22Rv1 (cell line): ENCODE results near the gene CCL23.
"Not testable (repeated sequence)": the region's sequence is repeated elsewhere in the genome, so short reads cannot be mapped to it uniquely, and the experiment has no call there.

Experiments
- H3K27ac ChIP-seq: fragments of 450-650 bp; 2 replicates; pipeline ENCODE4 v1.5.1; 2017
- CTCF ChIP-seq: fragments of 450-650 bp; IDR thresholded peaks from 2 replicates; pipeline ENCODE4 v1.5.1; 2017; ENCODE audit warnings: mild to moderate bottlenecking
- ZFX ChIP-seq: fragments of 450-650 bp; IDR thresholded peaks from 2 replicates; pipeline ENCODE4 v1.6.1; 2017; ENCODE audit warnings: antibody characterized with exemption, borderline replicate concordance

CCL23 gene

GRCh38 chr17:36004594-36005108, 13.1 kb downstream of the CCL23 start:
- TF ChIP-seq ZFX (no peak), CTCF (no peak)
- H3K27ac ChIP-seq: no peak overlapping the region

GRCh38 chr17:36002631-36003030, 15.1 kb downstream of the CCL23 start:
- H3K27ac ChIP-seq: no peak overlapping the region
- TF ChIP-seq ZFX (no peak), CTCF (no peak)

- no peak for TF ChIP-seq CTCF
- TF ChIP-seq ZFX: no peak
Observed at GRCh38 chr17:36001862-36002603, 15.7 kb downstream of the CCL23 start.

GRCh38 chr17:36001110-36001771, 16.5 kb downstream of the CCL23 start, which contains the start of gene CCL15:
Gene CCL15, minus strand, starts transcription at chr17:36001553. Its CDS starts 61 bp downstream, at chr17:36001492.
- TF ChIP-seq CTCF (no peak), ZFX (no peak)
- no peak within 1 kb of the TSS for H3K27ac ChIP-seq

More at GRCh38 chr17:36001862-36002603, 15.7 kb downstream of the CCL23 start:
- H3K27ac ChIP-seq: no peak overlapping the region

- no peak overlapping the region for H3K27ac ChIP-seq
- TF ChIP-seq ZFX (no peak), CTCF (no peak)
Observed at GRCh38 chr17:36000732-36001109, 17.1 kb downstream of the CCL23 start.

GRCh38 chr17:35998756-35999155, 19.0 kb downstream of the CCL23 start:
- TF ChIP-seq CTCF (no peak), ZFX (no peak)
- no peak overlapping the region for H3K27ac ChIP-seq

- TF ChIP-seq CTCF (no peak), ZFX (no peak)
- H3K27ac ChIP-seq: no peak overlapping the region
Observed at GRCh38 chr17:35998018-35998545, 19.7 kb downstream of the CCL23 start.

GRCh38 chr17:35995346-35995745, 22.4 kb downstream of the CCL23 start:
- H3K27ac ChIP-seq: not testable (repeated sequence)
